ENCODE results near the gene YWHAQ. TPM values are rescaled to one million over a fixed set of nuclear protein-coding genes. Genes with fewer than 3 reads are reported as not detected.

YWHAQ gene
- total and polyA plus RNA-seq, 2 donors (not counting 1 experiment from before 2014, with no cell fraction given), result 68.7 to 126 TPM

Small RNA genes lying within 50 kb of the gene (small RNA-seq; reads per million reads assigned to genes)
- not detected for gene RF00019 (ENCODE audit: insufficient read length, low read depth, low replicate concordance)

Other genes starting within 250 kb of the YWHAQ start
- gene ITGB1BP1, start 207.5 kb downstream of the YWHAQ start, total RNA-seq, result 42.8 and 47.1 TPM in 2 replicates
- gene ITGB1BP1, start 207.5 kb downstream of the YWHAQ start, polyA plus RNA-seq, result 25.7 and 31.2 TPM in 2 replicates
- gene CPSF3, start 207.3 kb downstream of the YWHAQ start, total RNA-seq, result 28.0 and 28.4 TPM in 2 replicates
- 13.0 and 18.2 TPM in 2 replicates for gene CPSF3, start 207.3 kb downstream of the YWHAQ start, polyA plus RNA-seq
- gene IAH1, start 156.4 kb downstream of the YWHAQ start, total RNA-seq, result 47.1 and 54.8 TPM in 2 replicates
- 25.1 and 33.3 TPM in 2 replicates for gene IAH1, start 156.4 kb downstream of the YWHAQ start, polyA plus RNA-seq
- 57.8 and 60.5 TPM in 2 replicates for gene ADAM17, start 75.2 kb downstream of the YWHAQ start, total RNA-seq
- 13.9 and 18.1 TPM in 2 replicates for gene ADAM17, start 75.2 kb downstream of the YWHAQ start, polyA plus RNA-seq
- gene TAF1B, start 212.5 kb upstream of the YWHAQ start, total RNA-seq, result 21.8 and 25.5 TPM in 2 replicates
- 4.5 and 4.8 TPM in 2 replicates for gene TAF1B, start 212.5 kb upstream of the YWHAQ start, polyA plus RNA-seq

Data from B cell (primary cell).